Mesendoderm (in vitro differentiated cells): ENCODE measurements around the gene TF.
"Not testable (repeated sequence)": the region's sequence is repeated elsewhere in the genome, so short reads cannot be mapped to it uniquely, and the experiment has no call there.

ENCODE experiments used
- DNase-seq: peaks from one replicate; pipeline ENCODE4 v3.0.0; 2013
- H2AK5ac ChIP-seq: 2 replicates; pipeline ENCODE4 v1.6.1; 2013; ENCODE audit warnings: low read length, inconsistent platforms
- H2BK120ac ChIP-seq: 2 replicates; pipeline ENCODE4 v1.6.1; 2013; ENCODE audit warnings: low read depth, mild to moderate bottlenecking, low read length, moderate library complexity, mixed read lengths
- H2BK15ac ChIP-seq: replicated peaks from 2 replicates; pipeline ENCODE4 v1.6.1; 2013; ENCODE audit warnings: low read depth, mild to moderate bottlenecking, moderate library complexity
- H2BK5ac ChIP-seq: 2 replicates; pipeline ENCODE4 v1.6.1; 2013; ENCODE audit warnings: low read length, inconsistent platforms
- H3K18ac ChIP-seq: 2 replicates; pipeline ENCODE4 v1.6.1; 2013; ENCODE audit warnings: mild to moderate bottlenecking, low read length, mixed read lengths
- H3K23ac ChIP-seq: one replicate; pipeline ENCODE4 v1.6.1; 2013; ENCODE audit warnings: low read length
- H3K27ac ChIP-seq: 2 replicates; pipeline ENCODE4 v1.5.1; 2013; ENCODE audit warnings: low read depth, mild to moderate bottlenecking, inconsistent platforms, low read length, moderate library complexity
- H3K27me3 ChIP-seq: 2 replicates; pipeline ENCODE4 v1.6.1; 2013; ENCODE audit warnings: low read length, control low read depth, mild to moderate bottlenecking, inconsistent platforms; ENCODE audit not compliant: insufficient read depth, poor library complexity
- H3K36me3 ChIP-seq: 2 replicates; pipeline ENCODE4 v1.6.1; 2013; ENCODE audit warnings: low read length, inconsistent platforms; ENCODE audit not compliant: control insufficient read depth, insufficient read depth
- H3K4ac ChIP-seq: one replicate; pipeline ENCODE4 v1.6.1; 2013; ENCODE audit warnings: low read depth, mild to moderate bottlenecking, low read length, moderate library complexity
- H3K4me1 ChIP-seq: 2 replicates; pipeline ENCODE4 v1.6.1; 2013; ENCODE audit warnings: low read depth, low read length, inconsistent platforms; ENCODE audit not compliant: control insufficient read depth
- H3K4me2 ChIP-seq: 2 replicates; pipeline ENCODE4 v1.6.1; 2013; ENCODE audit warnings: low read length
- H3K4me3 ChIP-seq: 2 replicates; pipeline ENCODE4 v1.5.1; 2013; ENCODE audit warnings: mild to moderate bottlenecking, low read length
- H3K56ac ChIP-seq: one replicate; pipeline ENCODE4 v1.6.1; 2013; ENCODE audit warnings: low read length
- H3K79me1 ChIP-seq: 2 replicates; pipeline ENCODE4 v1.6.1; 2013; ENCODE audit warnings: low read length, inconsistent platforms
- H3K79me2 ChIP-seq: 2 replicates; pipeline ENCODE4 v1.6.1; 2013; ENCODE audit warnings: mild to moderate bottlenecking, low read length; ENCODE audit not compliant: control insufficient read depth, insufficient read depth
- H3K9ac ChIP-seq: 2 replicates; pipeline ENCODE4 v1.6.1; 2013; ENCODE audit warnings: low read length, inconsistent platforms
- H4K5ac ChIP-seq: one replicate; pipeline ENCODE4 v1.6.1; 2013; ENCODE audit warnings: low read length
- H4K8ac ChIP-seq: one replicate; pipeline ENCODE4 v1.6.1; 2013; ENCODE audit warnings: low read depth, mild to moderate bottlenecking, control low read depth, low read length, moderate library complexity
- WGBS: extraction: QIAGEN DNeasy Blood & Tissue Kit; methylation state at CpG from one replicate; pipeline ENCODE4 v1.1.7; 2013; ENCODE audit warnings: low lambda C conversion rate, missing lambda C conversion rate; ENCODE audit not compliant: insufficient coverage; ENCODE audit errors: extremely low coverage; 5-methylcytosine and 5-hydroxymethylcytosine counted together

Gene TF

DNA sequence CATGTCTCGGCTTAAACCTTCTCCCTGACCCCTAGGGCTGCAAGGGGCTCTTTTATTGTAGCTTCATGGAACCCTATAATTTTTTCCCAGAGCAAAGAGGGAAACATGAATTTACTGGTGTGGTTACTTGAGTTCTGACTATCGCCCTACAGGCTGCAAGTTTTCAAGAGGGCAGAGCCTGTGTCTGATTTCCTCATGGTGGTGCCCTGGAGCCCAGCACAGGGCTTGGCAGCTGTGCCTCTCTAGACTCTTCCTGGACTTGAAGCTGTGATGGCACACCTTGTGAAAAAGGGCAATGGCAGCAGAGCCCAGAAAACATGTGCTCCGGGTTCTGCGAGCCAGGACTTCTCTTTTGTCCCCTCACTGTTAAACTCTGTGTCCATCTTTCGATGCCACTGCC lies 34.2 kb upstream of the TF start:
- Histone ChIP-seq H3K4me2 (no peak overlapping the region), H3K23ac (no peak overlapping the region), H3K9ac (no peak overlapping the region), H3K27me3 (no peaks in the 10 kb centered on the region), H2AK5ac (no peak overlapping the region), H3K56ac (no peak overlapping the region), H3K27ac (no peak overlapping the region), H4K5ac (no peak overlapping the region), H3K79me2 (no peaks in the 10 kb centered on the region), H3K79me1 (no peaks in the 10 kb centered on the region), H2BK120ac (no peak overlapping the region), H3K36me3 (no peaks in the 10 kb centered on the region), H3K4me3 (no peak overlapping the region), H3K4me1 (no peaks in the 10 kb centered on the region), H3K18ac (no peak overlapping the region), H2BK5ac (no peak overlapping the region), H3K4ac (no peak overlapping the region), H2BK15ac (no peak overlapping the region), H4K8ac (no peak overlapping the region)
- no peak for DNase-seq
- no CpG with 5 or more reads among the region's 5 CpGs for WGBS

DNA sequence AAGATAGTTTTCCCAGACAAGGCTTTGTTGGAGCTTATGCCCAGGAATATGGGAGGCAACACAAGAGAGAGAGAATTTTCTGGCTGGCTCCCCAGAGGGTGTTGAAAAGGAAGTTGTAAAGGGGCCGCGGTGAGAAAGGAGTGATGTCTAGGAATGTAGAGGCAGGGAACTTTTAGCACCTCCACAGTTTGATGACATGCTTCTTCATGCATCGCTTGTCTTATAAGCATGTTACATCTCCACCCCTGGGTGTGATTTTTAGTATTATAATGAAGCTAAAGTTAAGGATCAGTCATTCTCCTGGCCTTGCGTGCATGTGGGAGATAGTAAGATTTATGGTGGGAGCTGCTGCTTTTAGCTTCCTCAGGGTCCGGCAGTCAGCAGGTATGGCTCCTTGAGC lies 32.8 kb upstream of the TF start:
- H3K4me3 ChIP-seq = no peak overlapping the region
- no CpG with 5 or more reads among the region's 5 CpGs for WGBS
- no peak overlapping the region for H3K4ac ChIP-seq
- no peak overlapping the region for H3K27ac ChIP-seq
- no peak overlapping the region for H3K23ac ChIP-seq
- H3K79me2 ChIP-seq = no peaks in the 10 kb centered on the region
- H4K5ac ChIP-seq = no peak overlapping the region
- H2AK5ac ChIP-seq = no peak overlapping the region
- no peaks in the 10 kb centered on the region for H3K4me1 ChIP-seq
- H4K8ac ChIP-seq = no peak overlapping the region
- no peak for DNase-seq
- no peak overlapping the region for H3K4me2 ChIP-seq
- no peak overlapping the region for H3K18ac ChIP-seq
- H2BK120ac ChIP-seq = no peak overlapping the region
- H3K9ac ChIP-seq = no peak overlapping the region
- H2BK15ac ChIP-seq = no peak overlapping the region
- H3K36me3 ChIP-seq = no peaks in the 10 kb centered on the region
- no peaks in the 10 kb centered on the region for H3K79me1 ChIP-seq
- H2BK5ac ChIP-seq = no peak overlapping the region
- no peak overlapping the region for H3K56ac ChIP-seq
- H3K27me3 ChIP-seq = no peaks in the 10 kb centered on the region

DNA sequence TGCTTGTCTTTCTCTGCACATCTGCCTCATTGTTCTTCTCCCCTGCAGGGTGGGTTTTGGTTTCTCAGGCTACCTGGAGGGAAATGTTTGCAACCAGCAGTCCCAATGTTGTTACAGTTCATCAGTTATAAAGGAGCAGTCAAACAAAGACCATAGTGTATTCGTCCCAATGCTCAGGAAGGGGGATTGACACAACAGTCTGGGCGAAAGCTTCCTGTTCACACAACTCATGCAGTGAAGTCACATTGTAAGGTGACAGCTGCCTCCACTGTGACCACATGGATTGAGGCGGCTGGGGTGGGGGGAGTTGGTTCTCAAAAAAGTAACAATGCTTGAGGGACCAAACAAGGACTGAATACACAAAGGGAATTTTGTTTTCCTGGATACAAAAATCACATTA lies 28.8 kb upstream of the TF start:
- no peaks in the 10 kb centered on the region for H3K4me1 ChIP-seq
- H2BK120ac ChIP-seq = no peak overlapping the region
- no CpG with 5 or more reads among the region's 3 CpGs for WGBS

DNA sequence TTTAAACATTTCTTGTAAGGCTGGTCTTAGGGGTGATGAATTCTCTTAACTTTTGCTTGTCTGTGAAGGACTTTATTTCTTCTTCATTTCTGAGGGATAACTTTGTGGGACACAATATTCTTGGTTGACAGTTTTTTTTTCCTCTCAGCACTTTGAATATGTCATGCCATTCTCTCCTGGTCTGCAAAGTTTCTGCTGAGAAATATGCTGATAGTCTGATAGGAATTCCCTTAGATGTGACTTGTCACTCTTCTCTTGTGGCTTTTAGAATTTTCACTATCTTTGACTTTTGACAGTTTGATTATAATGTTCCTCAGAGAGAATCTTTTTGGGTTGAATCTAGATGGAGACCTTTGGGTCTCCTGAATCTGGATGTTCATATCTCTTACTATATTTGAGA lies 23.3 kb upstream of the TF start:
- Histone ChIP-seq H3K9ac (no peak overlapping the region), H3K27me3 (no peaks in the 10 kb centered on the region), H3K4ac (no peak overlapping the region), H3K4me1 (no peaks in the 10 kb centered on the region), H2BK120ac (no peak overlapping the region), H4K8ac (no peak overlapping the region), H3K27ac (no peak overlapping the region), H3K79me1 (no peaks in the 10 kb centered on the region), H2BK5ac (no peak overlapping the region), H2AK5ac (no peak overlapping the region), H4K5ac (no peak overlapping the region), H3K18ac (no peak overlapping the region), H3K4me3 (no peak overlapping the region), H3K79me2 (no peaks in the 10 kb centered on the region), H3K36me3 (no peaks in the 10 kb centered on the region), H2BK15ac (no peak overlapping the region), H3K23ac (no peak overlapping the region), H3K56ac (no peak overlapping the region), H3K4me2 (no peak overlapping the region)
- no peak for DNase-seq

More for the DNA sequence above, 28.8 kb upstream of the TF start:
- no peak overlapping the region for H3K23ac ChIP-seq
- no peak overlapping the region for H3K18ac ChIP-seq
- no peak overlapping the region for H3K4ac ChIP-seq
- H2BK5ac ChIP-seq = no peak overlapping the region
- H2BK15ac ChIP-seq = no peak overlapping the region
- no peak overlapping the region for H4K8ac ChIP-seq
- no peaks in the 10 kb centered on the region for H3K79me2 ChIP-seq
- no peak overlapping the region for H4K5ac ChIP-seq
- H3K79me1 ChIP-seq = no peaks in the 10 kb centered on the region
- no peaks in the 10 kb centered on the region for H3K27me3 ChIP-seq
- no peaks in the 10 kb centered on the region for H3K36me3 ChIP-seq
- no peak overlapping the region for H3K4me3 ChIP-seq
- H3K9ac ChIP-seq = no peak overlapping the region
- H3K27ac ChIP-seq = no peak overlapping the region
- no peak for DNase-seq
- no peak overlapping the region for H3K56ac ChIP-seq
- no peak overlapping the region for H2AK5ac ChIP-seq
- H3K4me2 ChIP-seq = no peak overlapping the region

DNA sequence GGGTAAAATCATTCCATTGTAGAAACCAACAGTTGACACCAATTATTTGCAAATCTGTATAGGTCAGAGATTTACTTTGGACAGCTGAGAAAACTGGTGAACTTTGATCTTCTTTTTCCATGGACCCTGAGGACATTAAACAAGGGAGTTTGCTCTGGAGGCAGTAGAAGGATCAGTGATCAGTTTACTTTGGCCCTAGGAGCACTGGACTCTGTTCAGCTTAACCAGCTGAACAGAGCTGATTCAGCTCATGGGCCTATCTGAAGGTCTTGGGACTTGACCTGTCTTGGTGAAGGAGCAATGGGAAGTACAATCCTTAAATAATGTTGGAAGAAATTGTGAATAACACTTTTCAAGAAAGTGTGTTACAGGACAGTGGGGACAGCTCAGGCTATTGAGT lies 15.2 kb upstream of the TF start:
- Histone ChIP-seq H3K27ac (no peak overlapping the region), H3K4ac (no peak overlapping the region), H3K9ac (no peak overlapping the region), H3K56ac (no peak overlapping the region), H2BK5ac (no peak overlapping the region), H4K8ac (no peak overlapping the region), H3K27me3 (no peaks in the 10 kb centered on the region), H3K4me3 (no peak overlapping the region), H3K4me2 (no peak overlapping the region), H2BK15ac (no peak overlapping the region), H3K18ac (no peak overlapping the region), H3K4me1 (no peaks in the 10 kb centered on the region), H3K79me2 (no peaks in the 10 kb centered on the region), H4K5ac (no peak overlapping the region), H3K79me1 (no peaks in the 10 kb centered on the region), H3K36me3 (no peaks in the 10 kb centered on the region), H3K23ac (no peak overlapping the region), H2BK120ac (no peak overlapping the region), H2AK5ac (no peak overlapping the region)
- no peak for DNase-seq

- H3K27me3 ChIP-seq, H3K4me1 ChIP-seq, H3K79me1 ChIP-seq, H2BK15ac ChIP-seq, H3K23ac ChIP-seq, H4K5ac ChIP-seq, H3K4me2 ChIP-seq, H3K36me3 ChIP-seq, DNase-seq, H3K4ac ChIP-seq, H3K27ac ChIP-seq, H2BK120ac ChIP-seq, H2AK5ac ChIP-seq, H4K8ac ChIP-seq, H3K9ac ChIP-seq, H2BK5ac ChIP-seq, H3K18ac ChIP-seq, H3K79me2 ChIP-seq, H3K4me3 ChIP-seq, H3K56ac ChIP-seq: not testable (repeated sequence)
- no CpG with 5 or more reads among the region's 6 CpGs for WGBS
Measured at GRCh38 chr3:133732231-133732630, 14.0 kb upstream of the TF start.
